HG02943 (cell line): ENCODE data around the gene THAP8.
A peak's percentile ranks its signal among the peaks of the same experiment; 100 is the strongest.

Experiments
- ATAC-seq: cut with Tn5 transposase; IDR thresholded peaks from one replicate; pipeline ENCODE4 v1.9.1; 2021; ENCODE audit warnings: mild to moderate bottlenecking, low read depth, moderate library complexity; ENCODE audit not compliant: unreplicated experiment

Gene THAP8

DNA sequence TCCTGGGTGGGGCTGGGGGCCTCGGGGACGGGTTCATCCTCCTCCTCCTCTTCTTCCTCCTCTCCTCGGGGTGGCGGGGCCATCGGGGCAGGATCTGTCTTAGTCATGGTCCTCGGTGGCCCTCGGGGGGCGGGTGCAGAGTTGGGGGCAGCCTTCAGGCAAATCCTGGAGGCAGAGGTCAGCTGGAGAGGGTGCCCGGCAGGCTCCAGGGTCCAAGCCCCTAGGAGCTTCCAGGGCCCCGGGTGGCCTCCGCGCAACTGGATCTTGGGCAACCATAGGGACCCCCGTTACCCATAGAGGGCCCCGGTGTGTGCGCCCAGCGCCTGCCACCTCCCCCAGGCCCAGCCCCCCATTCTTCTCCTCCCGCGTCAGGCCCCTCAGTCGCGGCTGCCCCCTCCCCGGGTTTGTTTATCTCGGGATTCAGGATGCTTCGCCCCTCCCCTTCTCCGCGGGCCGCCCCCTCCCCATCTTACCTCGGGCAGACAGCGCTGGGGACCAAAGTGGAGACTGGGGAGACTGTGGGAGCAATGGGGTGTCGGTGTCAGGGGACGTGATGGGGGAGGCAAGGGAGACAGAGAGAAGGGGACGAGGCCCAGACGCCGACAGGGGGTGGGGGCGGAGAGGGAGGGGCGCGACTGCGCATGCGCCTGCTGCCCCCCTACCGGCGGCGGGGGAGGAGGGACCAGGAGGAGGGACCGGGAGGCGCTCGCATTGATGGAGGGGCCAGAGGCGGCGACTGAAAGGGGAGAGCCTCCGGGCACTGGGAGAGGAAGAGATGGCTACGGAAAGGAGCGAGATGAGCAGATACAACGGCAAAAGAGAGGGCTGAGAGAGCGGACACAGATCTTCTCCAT lies 21.6 kb downstream of the THAP8 start, which contains the start of gene CLIP3:
Gene CLIP3, minus strand, starts transcription at position 623 of the 854 bp plus-strand sequence. Its CDS starts 516 bp downstream, at position 107.
- ATAC-seq, result no peak

DNA sequence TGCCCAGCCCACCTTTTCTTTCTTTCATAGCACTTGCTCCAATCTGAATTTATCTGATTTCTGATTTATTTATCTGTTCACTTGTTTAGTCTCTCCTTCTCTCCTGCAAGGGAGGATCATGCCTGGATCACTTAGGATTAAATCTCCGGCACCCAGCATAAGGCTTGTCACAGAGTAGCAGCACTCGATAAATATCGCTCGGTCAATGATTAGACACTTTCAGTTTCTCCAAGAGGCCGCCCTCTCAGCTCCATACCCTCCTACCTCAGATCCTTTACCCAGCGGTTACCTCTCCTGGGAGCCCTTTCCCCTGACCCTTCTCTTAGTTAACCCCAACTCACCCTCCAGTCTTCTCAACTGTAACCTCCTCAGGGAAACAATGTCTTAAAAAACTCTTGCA lies 22.8 kb downstream of the THAP8 start:
- no peak for ATAC-seq

DNA sequence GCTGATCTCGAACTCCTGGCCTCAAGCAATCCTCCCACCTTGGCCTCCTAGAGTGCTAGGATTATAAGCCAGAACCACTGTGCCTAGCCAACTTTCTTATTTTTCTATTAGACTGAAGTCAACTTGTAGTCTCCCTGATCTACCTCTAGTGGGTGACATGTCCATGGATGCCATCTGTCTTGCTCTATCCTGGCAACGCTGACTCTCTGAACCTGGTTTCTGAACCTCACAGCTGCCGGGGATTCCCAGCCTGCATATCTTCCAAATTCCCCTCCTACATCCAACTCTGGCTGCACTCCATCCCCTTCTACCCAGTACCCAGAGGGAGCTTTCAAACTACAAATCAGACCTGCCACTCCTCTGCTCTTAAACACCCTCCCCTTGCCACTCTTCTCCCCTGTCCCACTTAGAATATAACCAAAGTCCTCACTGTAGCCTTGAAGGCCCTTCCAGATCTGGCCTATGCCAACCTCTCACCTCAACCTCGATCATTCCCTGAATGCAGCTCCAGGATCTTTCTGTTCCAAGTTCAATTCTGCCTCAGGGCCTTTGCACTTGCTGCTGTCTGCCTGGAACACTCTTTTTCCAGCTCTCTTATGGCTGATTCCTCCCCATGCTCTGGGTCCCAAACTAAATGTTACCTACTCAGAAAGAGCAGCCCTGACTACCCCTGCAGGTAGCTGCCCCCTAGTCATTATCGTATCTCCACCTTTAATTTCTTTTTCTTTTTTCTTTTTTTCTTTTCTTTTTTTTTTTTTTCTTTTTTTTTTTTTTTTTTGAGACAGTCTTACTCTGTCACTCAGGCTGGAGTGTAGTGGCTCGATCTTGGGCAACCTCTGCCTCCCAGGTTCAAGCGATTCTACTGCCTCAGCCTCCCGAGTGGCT lies 23.6 kb downstream of the THAP8 start:
- ATAC-seq, result no peak

DNA sequence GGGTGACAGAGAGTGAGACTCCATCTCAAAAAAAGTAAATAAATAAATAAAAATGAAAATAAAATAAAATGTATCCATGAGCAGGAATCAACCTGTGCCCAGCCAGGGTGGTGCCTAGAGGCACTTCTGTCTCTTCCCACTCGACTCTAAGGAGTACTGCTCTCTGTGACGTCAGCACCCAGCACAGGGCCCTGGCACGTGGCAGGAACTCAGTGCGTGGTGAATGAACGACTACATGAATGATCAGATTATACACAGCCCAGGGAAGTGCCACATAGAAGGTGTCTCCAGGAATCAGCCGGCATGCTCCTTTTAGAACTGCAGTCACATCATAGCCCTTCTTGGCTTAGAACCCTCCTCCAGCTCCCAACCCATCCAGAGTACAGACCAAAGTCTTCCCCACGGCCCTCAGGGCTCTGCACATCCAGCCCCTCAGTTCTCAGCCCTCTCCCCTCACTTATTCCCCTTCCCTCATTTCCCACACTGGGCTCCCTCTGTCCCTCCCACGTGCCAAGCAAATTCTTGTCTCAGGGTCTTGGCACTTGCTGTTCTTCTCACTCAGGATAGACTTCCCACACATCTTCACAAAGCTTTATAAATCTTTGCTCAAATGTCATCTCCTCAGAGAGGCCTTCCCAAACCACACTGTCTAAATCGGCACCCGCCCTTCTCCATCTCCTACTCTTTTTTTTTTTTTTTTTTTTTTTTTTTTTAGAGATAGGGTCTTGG lies 25.6 kb downstream of the THAP8 start:
- ATAC-seq, result no peak

DNA sequence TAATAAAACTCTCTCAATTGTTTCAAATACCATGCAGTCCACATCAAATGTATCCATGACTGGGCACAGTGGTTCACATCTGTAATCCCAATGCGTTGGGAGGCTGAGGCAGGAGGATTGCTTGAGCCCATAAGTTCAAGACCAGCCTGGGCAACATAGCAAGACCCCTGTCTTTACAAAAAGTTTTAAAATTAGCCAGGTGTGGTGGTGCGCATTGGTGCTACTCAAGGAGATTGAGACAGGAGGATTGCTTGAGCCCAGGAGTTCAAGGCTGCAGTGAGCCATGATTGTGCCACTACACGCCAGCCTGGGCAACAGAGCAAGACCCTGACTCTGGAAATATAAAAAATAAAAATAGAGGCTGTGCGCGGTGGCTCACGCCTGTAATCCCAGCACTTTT lies 26.4 kb downstream of the THAP8 start:
- ATAC-seq, result no peak

DNA sequence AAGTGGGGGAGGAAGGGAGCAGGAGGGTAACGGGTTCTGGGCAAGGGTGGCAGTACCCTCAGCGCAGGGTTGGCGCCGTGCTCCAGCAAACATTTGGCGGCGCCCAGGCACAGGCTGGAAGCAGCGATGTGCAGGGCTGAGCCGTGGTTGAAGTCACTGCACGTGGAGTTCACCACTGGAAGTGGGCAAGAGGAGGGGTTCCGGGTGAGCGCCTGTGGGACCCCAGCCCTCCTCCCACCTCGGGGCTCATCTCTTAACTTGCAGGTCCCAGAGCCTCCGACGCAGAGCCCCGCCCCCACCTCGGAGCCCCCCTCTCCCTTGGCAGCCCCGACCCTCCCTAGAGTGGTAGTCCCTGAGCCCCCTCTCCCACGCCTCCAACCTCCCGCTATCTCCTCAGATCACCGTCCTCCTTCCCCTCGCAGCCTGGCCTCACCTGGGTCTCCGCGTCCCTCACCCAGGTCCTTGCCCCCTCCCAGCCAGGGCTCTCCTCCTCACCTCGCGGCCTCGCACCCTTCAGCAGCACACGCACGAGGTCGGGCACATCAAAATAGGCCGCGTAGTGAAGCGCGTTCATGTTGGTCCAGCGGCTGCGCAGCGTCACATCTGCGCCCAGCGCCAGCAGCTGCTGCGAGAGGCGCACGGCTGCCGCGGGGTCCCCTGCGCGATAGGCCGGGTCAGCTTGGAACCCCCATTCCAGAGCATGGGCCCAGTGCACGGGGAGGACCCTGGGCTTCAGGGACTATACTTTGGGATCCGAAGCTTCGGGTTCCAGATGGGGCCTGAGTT lies 27.8 kb downstream of the THAP8 start:
- no peak for ATAC-seq

DNA sequence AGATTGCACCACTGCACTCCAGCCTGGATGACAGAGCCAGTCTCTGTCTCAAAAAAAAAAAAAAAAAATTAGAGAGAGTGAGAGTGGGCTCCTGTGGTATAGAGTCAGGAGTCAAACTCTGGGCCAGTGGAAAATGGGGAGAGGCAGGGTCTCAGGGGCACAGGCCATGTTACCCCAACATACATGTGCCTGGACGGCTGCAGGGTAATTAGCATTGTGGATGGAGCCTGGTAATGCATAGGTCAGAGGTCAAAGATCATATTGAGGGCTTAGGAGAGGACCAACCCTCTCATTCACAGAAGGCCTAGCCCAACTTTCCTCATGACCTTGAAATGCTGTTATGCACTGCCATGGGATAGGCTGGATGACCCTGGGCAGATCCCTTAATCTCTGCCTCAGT lies 28.5 kb downstream of the THAP8 start:
- no peak for ATAC-seq

DNA sequence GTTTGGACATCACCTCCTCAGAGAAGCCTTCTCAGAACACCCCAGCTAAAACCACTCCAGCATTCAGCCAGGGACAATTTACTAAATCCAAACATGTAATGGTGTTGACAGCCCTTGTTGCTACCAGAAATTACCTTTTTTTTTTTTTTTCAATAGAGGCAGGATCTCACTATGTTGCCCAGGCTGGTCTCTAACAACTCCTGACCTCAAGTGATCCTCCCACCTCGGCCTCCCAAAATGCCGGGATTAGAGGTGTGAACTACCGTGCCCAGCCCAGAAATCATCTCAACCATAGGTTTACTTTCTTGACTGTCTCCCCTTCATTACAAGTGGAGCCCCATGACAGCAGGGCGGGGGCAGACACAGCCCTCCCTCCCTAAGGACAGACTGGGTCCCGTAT lies 30.7 kb downstream of the THAP8 start:
- ATAC-seq, result no peak

DNA sequence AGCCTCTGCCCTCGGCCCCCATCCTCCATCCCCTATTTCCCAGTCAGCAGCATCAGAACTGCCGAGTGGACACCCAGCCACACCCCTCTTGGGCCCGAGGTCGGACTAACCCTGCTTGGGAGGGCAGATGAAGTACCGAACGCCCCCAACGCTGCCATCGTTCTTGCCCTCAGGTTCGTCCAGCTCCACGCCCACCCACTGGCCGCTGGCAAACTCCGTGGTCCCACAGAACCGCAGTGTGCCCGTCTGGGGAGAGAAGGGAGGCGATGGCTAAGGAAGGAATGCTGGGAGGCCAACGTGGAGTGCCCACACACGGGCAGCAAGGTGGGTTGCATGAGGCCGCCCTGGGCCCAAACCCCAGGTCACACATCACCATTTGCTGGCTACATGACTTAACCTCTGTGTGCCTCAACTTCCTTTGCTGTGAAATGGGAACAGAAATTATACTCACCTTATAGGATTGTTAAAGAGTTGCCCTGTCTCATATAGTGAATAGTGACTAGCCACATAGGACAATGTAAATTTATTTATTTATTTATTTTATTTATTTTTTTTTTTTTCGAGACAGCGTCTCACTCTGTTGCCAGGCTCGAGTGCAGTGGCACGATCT lies 34.9 kb downstream of the THAP8 start:
- no peak for ATAC-seq

DNA sequence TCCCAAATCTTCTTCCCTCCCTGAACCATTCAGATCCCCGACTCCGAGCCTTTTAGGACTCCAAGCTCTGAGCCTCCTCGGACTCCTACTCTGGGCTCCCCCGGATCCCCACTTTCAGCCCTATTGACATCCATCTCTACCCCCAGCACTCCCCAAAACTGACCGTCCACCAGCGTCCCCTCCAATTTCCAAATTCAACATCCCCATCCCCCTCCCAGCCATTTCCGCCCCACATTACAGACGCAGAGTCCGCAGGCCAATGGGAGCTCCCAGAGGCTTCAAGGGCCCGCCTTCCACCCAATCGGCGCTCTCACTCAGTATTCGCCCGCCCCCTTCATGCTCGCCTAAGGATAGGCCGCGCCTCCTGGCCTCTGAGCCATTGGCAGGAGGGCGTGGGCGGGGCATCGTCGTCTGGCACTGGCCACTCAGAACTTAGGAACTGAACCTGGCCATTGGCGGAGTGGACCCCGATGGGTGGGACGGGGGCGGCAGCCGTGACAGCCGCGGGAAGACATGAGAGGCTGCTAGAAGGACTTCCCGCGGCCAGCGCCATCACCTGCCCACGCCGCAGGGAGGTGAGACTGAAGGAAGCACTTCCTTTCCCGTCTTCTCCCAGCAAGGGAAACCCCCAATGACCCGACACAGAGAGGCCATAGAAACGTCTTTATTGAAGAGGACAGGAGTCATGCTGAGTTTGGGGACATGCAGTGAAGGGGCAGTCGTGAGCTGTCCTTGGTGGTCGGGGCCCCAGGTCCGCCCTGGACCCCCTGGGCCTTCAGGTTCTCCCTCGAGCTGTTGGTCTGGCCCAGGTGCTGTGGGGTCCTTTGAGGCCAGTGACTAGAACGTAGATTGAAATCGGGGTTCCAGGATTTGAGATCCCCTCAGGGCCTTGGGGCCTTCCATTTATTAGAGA lies 39.8 kb downstream of the THAP8 start, which contains the start of gene ALKBH6:
Gene ALKBH6, minus strand, starts transcription at position 202 of the 913 bp plus-strand sequence. CDS start 816 bp downstream, outside the sequence.
- peak; percentile 93 for ATAC-seq

DNA sequence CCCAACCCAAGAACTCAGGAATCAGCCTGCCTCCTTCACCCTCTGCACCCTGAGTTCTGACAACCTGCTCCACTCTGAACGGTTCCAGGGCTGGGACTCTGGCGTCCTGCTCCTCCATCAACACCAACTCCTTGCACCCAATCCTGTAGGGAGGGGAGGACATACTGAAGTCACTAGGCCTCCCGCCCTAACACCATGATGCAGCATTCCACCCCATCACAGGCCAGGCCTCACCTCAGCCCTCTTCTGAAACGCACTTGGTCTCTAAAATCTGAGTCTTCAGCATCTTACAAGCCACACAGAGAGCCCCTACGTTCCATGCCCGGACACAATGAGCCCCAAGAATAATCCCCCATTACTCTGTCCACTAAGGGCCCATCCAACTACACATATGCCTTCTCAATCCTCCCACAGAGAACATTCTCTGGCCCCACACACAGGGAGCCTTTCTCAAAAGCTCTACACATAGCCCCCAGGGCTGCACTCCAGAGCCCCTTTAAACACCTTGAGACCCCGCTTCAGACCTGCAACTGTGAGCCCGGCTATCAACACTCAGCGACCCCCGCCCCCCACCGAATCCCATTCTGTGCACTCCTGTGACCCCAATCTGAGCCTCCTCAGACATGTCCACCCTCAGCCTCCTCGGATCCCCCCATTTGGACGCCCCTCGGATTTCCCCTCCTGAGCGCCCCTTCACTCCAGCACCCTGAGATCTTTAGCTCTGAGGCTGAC lies 40.6 kb downstream of the THAP8 start:
- no peak for ATAC-seq

DNA sequence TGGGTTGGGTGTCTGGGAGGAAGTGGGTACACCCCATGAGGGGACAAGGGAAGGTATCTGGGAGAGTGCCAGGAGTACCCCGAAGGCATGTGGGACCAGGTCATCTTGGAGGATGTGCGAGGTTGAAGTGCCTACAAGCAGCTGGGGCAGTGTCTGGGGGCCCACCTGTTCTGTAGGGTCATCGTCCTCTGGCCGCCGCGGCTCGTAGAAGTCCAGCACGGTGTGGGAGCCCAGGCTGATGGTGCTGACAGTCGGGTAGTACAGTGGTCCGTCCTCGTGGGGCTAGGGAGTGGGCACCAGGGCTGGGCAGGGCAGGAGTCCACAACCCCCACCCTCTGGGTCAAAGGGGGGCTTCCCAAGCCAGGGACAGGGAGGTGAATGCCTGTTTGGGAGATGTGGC lies 43.7 kb downstream of the THAP8 start:
- no peak for ATAC-seq

DNA sequence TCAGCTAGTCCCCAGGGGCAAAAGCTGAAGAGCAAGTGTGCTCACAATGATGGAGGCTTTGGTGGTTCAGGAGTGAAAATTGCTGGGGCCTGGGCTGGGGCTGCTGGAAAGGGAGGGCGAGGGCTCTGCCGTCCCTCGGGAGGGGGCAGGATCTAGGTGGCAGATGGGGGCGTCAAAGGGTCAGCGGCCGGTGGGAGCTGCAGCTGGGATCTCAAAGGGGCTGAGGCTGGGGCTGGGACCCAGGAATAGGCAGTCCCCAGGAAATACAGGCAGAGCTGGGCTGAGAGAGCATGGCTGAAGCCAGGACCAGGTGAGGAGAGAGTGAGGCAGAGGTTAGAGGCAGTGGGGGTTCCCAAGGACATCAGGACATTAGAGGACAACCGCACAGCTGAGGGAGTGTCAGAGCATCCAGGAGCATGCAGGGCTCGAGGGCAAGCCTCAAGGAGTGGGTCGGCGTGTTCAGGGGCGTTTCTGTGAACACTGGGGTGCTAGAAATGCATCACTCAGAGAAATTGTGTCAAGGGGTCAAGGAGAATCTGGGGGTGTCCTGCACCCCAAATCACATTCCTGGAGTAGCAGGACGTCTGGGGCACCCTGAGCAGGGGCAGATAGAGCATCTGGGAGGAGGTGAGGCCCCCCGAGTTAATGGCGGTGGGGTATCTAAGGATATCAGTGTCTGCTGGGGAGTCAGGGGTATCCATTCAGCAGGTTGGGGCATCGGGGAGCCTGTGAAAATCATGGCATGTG lies 44.3 kb downstream of the THAP8 start:
- no peak for ATAC-seq

DNA sequence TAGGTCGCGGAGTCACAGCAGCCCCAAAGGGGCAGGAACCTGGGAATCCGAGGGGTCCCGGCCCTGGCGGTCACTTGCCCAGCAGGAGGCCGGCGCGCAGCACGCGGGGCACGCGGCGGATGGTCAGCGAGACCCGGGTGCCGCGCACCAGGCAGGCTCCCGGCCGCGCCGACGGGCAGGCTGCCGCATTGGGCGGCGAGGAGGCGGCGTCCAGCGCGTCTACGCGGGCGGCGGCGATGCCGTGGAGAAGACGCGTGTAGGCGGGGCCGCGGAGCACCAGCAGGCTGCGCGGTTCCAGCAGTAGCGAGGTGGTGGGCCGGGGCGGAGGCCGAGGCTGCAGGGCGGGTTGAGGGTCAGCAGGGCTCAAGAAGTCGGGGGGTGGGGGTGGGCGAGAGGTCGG lies 44.9 kb downstream of the THAP8 start:
- no peak for ATAC-seq

DNA sequence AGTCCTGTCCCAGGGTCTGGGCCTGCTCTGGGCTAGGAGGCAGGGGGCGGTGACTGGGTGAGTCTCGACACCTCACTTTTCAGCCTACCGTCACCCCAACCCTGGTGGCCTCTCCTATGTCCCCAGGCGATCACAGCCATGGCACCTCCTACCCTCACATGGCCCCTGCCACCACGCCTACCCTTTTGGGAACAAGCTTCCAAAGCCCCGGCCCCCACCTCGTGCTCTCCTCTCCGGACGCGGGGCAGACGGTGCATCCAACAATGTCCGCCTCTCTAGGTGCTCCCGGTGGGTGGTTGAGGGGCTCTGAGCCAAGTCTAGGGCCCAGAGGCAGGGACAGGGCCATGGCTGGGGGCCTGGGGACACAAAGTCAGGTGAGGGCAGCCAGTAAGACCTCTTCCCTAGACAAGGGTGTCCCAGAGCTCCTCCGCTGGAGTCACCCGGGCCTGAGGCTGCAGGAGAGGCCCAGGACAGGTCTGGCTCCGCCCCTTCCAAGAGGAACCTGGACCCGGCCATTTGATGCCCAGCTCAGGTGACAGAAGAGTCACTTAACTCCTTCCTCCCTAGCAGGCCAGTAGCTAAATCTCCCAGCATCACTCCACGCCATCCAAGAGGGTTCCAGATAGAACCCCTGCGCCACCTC lies 45.6 kb downstream of the THAP8 start, which contains the start of gene SYNE4:
Gene SYNE4, minus strand, starts transcription at position 478 of the 643 bp plus-strand sequence. Its CDS starts 132 bp downstream, at position 346.
- no peak for ATAC-seq

DNA sequence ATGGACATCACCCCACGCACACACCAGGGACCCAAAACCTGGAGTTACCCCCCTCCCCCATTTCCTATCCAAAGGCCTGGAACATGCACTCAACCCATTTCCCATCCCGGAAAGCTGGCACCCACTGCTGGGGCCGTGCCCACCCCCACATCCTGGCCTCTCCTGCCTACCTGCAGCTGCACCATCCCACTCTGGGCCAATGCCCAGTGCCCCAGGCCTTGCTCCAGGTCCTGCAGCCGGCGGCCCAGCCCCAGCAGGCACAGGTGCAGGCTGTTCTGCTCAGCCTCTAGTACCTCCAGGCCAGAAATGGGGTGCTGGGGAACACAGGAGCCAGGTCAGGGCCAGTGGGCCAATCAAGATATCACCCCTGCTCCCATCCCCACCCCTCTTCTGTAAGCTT lies 47.1 kb downstream of the THAP8 start:
- ATAC-seq, result no peak
